Measurements from ENCODE around the gene FABP7.

- TF ChIP-seq PAX5 (IDR thresholded peaks at IDR 0.05; ENCODE audit: insufficient read depth, low read length, severe bottlenecking): no peak
- TF ChIP-seq POLR2AphosphoS5 (IDR thresholded peaks at IDR 0.05; ENCODE audit: low read depth, low read length): no peak
- TF ChIP-seq POLR2A (IDR thresholded peaks at IDR 0.05; ENCODE audit: low read depth, low read length): no peak
These were observed 30.7 kb downstream of the FABP7 start for GRCh38 chr6:122810189-122810588.

All from GM12891 (cell line).